Measurements from ENCODE around the gene FADS2. TPM values are rescaled to one million over a fixed set of nuclear protein-coding genes. Genes with fewer than 3 reads are reported as not detected.

The FADS2 gene
- polyA plus RNA-seq, 2 of the 4 experiments (the other 2 are of a cell fraction) = 215 to 391 TPM

- H3K27ac ChIP-seq = no peak overlapping the region
- DNase-seq (ENCODE audit: low read depth in 1 of 2, low spot score in 1 of 2) (no peak), FAIRE-seq (no peak), ATAC-seq (no peak)
- no peak overlapping the region for H3K4me3 ChIP-seq
- no peaks in the 10 kb centered on the region for H3K4me1 ChIP-seq
- H3K4me2 ChIP-seq = no peak overlapping the region
- WGBS (ENCODE audit: missing lambda C conversion rate) = 83% methylated on average over 6 of the region's 6 CpGs
- ChIA-PET POLR2A (no interaction called here), CTCF (interaction anchor here (1.0 kb wide), 1 partner anchor 256 kb away, joined by 4 read pairs; no protein-coding TSS in a partner anchor)
- H3K9me3 ChIP-seq = no peaks in the 10 kb centered on the region
- TF ChIP-seq ELK1 (IDR thresholded peaks at IDR 0.05; ENCODE audit: low read depth, low read length) = no peak
- no peak for TF ChIP-seq JUN (IDR thresholded peaks at IDR 0.05)
- no peak for TF ChIP-seq HOXB13 (CRISPR knock-in tag; IDR thresholded peaks at IDR 0.05; ENCODE audit: low read depth)
- no peak for TF ChIP-seq ZNF302 (CRISPR knock-in tag; IDR thresholded peaks at IDR 0.05)
- TF ChIP-seq FOSL2 (IDR thresholded peaks at IDR 0.05) = no peak
- TF ChIP-seq FOSL2 (CRISPR knock-in tag; IDR thresholded peaks at IDR 0.05) = no peak
- no peak for TF ChIP-seq HMGXB4 (CRISPR knock-in tag; IDR thresholded peaks at IDR 0.05; ENCODE audit: borderline replicate concordance)
- TF ChIP-seq ATOH8 (CRISPR knock-in tag; IDR thresholded peaks at IDR 0.05; ENCODE audit: low read depth) = no peak
- no peak for TF ChIP-seq CEBPB (IDR thresholded peaks at IDR 0.05)
- TF ChIP-seq TFCP2L1 (CRISPR knock-in tag; IDR thresholded peaks at IDR 0.05) = no peak
- TF ChIP-seq FOXS1 (CRISPR knock-in tag; IDR thresholded peaks at IDR 0.05) = no peak
- no peak for TF ChIP-seq ZSCAN20 (CRISPR knock-in tag; IDR thresholded peaks at IDR 0.05)
- no peak for TF ChIP-seq REST (IDR thresholded peaks at IDR 0.05)
- TF ChIP-seq POLR2A (IDR thresholded peaks at IDR 0.05; ENCODE audit: low read length) = no peak
- TF ChIP-seq EP300 (IDR thresholded peaks at IDR 0.05) = no peak
- TF ChIP-seq KDM1A (IDR thresholded peaks at IDR 0.05; ENCODE audit: low read depth) = no peak
- no peak for TF ChIP-seq HES2 (IDR thresholded peaks at IDR 0.05)
Observed at GRCh38 chr11:61851900-61852295, 23.8 kb downstream of the FADS2 start.

- no peak for ATAC-seq
- TF ChIP-seq ESRRA (IDR thresholded peaks at IDR 0.05; ENCODE audit: borderline replicate concordance, low read length) (no peak), RAD21 (conservative IDR thresholded peaks at IDR 0.05 in 1 of 2, IDR thresholded peaks at IDR 0.05 in 1 of 2) (no peak)
- Histone ChIP-seq H3K27ac (no peak overlapping the region), H3K4me2 (no peak overlapping the region), H3K4me1 (no peaks in the 10 kb centered on the region), H3K9me3 (no peaks in the 10 kb centered on the region), H3K4me3 (no peak overlapping the region)
- 86% methylated on average over 12 of the region's 13 CpGs for WGBS (ENCODE audit: missing lambda C conversion rate)
- CTCF ChIA-PET = interaction anchor here (0.6 to 3.4 kb wide), 10 partner anchors 9 to 228 kb away, joined by 3 to 16 read pairs (median 4); no protein-coding TSS in a partner anchor
- DNase-seq (ENCODE audit: low read depth in 1 of 2, low spot score in 1 of 2) = no peak
- POLR2A ChIA-PET = no interaction called here
- FAIRE-seq = no peak
Observed at GRCh38 chr11:61853698-61854169, 25.6 kb downstream of the FADS2 start.

Measured in A549 (cell line).